Measurements from ENCODE around the gene TANGO6. TPM values are rescaled to one million over a fixed set of nuclear protein-coding genes. Genes with fewer than 3 reads are reported as not detected.
A peak's percentile ranks its signal among the peaks of the same experiment; 100 is the strongest.

The TANGO6 gene
- total RNA-seq, 1 donor from 2014 or later: 23.0 TPM

DNA sequence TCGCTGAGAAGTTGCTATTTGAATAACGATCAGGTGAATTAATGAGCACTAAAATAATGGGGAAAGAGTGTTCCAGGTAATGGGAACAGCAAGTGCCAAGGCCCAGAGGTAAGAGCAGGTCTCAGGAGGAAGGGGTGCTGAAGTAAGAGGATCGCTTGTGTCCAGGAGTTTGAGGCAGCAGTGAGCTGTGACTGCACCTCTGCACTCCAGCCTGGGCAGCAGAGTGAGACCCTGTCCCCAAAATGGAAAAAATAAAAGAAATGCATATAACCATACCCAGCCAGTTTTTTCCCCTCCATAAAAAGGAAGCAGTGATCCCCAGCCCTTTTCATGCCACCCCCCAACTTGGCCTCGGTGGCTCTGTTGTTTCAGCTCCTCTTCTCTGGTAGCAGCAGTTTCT is 245.4 kb downstream of the TANGO6 start:
- DNase-seq (ENCODE audit: low spot score): no peak

DNA sequence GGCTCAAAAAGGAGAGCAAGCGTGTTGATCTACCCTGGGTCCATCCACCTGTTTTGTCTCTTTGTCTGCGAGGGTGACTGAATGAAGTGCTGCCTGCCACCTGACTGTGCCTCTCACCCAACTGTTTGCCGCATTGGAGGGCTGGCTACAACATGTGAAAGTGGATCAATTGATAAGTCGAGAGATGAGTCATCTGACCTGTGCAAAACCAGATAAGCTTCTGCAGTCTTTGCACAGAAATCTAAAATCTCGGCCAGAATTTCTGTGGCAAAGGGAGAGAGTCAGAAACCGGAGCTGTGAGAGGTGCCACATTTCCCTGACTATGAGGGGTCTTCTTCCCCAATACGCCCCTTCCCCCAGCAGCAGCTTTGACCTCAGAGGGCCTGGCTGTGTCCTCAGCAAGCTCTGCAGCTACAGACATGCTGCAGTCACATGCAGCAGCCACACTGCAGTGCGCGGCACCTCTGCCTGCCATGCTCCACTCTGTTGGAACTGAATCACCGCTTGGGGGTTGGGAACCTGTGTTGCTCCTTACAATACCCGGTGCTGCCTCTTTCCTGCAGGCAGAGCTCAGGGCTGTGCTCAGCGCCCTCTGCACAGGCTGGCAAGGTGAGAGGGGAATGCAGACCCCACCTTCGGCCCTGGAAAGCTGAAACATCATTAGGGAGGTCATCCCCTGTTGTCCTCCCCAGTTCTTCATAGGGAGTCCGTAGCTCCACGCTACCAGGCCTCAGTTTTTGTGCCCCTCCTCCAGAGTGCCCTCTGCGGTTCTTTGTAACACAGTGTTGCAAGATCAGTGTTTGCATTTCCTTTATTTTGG is 246.0 kb downstream of the TANGO6 start:
- DNase-seq (ENCODE audit: low spot score): no peak

DNA sequence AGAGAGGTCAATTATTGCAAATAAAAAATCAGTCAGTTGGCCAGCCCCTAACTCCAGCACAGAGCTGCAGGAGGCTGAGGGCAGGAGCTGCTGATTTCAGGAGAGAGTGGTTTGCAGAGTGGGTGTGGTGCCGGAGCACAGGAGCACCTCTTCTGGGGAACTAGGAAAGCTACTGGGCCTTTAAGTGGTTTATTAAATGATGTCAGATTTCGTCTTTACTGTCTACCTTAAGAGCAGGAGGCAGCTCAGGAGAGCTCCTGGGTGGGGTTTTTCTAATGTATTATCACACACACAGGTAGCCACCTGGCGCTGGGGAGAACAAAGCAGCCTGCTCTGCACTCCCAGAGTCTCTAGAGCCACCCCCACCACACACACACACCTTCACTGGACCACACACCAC is 250.6 kb downstream of the TANGO6 start:
- DNase-seq (ENCODE audit: low spot score): no peak

DNA sequence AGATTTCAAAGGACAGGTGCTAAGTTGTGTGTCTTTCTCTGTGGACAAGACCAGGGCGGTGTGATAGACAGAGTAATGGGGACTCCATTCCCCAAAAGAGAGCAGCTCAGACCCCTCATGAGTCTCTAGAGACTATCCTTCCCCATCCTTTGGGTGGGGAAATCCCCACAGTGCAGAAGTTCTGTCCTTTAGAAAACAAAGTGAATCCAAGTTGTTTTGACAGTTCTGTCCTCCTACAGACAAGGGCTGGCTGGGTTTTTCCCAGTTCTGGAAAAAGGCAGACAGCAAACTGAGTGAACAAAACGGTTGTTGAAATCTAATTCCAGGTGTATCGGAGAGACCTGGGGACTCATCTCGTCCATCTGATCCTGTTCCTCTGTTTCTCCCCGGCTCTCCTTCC is 251.2 kb downstream of the TANGO6 start:
- DNase-seq (ENCODE audit: low spot score): no peak

DNA sequence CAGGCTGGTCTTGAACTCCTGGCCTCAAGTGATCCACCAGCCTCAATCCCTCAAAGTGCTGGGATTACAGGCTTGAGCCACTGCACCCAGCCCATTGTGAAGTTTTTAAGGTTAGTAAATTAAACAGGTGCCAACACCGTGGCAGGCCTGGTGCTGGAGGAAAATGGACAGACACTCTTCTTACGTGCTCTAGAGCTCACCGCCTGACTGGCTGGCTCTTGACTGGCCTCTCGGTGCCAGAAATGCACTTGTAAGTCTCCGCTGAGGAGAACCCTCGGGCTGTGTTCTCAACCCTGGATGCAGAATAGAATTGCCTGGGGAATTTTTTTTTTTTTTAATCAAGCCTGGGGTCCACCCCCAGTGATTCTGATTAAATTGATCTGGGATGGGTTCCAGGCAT is 251.9 kb downstream of the TANGO6 start:
- DNase-seq (ENCODE audit: low spot score): no peak

DNA sequence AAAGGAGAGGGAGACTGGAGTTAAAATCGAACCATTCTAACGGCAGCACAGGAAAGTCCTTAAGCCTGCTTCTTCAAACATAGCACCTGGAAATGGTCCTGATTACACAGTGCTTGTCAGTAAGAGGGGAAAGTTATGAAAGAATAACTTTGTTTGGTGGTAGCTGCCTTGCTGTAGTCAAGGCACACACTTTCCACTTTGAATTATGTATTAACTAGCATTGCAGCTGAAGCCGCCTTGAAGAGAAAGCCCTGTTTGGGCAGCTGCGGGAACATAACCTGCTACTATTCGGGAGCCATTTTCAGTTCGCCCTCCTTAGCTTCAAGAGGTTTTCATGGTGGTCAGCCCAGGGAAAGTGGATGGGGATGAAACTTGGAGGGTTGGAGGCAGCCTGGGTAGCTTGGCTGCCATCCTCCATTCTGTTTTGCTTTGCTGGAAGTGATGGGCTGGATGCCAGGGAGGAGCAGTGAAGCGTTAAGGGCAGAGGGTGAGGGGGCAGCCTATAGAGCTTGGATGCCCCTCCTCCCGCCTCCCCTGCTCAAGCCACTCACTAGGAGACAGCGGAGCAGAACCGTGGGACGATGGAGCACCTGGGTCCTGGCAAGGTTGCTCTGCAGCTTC is 256.9 kb downstream of the TANGO6 start:
- DNase-seq (ENCODE audit: low spot score): no peak

DNA sequence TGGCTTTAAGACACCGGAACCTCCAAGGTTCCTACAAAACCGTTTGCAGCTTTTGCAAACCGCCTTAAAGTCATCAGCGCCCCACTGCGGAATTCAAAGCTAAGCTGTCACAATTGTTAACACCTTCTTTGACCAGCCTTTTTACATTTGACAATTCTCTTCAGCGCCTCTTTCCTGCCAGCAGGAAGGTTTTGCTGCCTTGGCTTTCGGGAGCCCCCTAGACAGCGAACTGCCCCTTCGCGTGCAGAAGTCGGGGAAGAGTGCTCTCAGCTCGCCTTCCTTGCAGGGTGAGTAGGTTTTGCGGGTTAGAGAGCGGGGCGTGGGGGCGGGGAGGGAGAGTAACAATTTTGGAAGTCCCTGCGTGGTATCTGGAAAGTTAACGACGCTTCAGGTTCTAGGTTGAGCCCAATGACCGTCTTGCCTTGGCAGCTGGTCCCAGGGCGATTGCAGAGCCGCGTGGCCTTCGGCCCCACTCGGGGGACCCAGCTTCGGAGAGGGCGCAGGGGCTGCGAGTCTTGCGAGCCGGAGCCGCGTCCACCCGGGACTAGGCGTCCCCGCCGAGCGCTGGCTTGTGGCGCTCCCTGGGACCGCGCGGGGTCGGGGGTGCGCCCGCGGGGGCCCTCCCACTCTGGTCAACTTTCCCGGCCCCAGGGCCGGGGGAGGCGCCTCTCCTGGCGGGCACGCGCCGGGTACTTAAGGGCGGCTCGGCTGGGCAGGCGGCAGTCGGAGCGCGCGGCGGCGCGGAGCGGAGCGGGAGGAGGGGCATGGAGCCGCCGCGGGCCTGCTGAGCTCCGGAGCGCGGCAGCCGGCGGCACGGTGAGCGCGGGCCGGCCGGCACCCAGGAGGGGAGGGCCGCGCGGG is 262.4 kb downstream of the TANGO6 start, which contains the start of gene HAS3:
HAS3 (plus strand) TSS at position 153 of the 861 bp plus-strand sequence. CDS start 3,743 bp downstream, outside the sequence.
- DNase-seq (ENCODE audit: low spot score): no peak

DNA sequence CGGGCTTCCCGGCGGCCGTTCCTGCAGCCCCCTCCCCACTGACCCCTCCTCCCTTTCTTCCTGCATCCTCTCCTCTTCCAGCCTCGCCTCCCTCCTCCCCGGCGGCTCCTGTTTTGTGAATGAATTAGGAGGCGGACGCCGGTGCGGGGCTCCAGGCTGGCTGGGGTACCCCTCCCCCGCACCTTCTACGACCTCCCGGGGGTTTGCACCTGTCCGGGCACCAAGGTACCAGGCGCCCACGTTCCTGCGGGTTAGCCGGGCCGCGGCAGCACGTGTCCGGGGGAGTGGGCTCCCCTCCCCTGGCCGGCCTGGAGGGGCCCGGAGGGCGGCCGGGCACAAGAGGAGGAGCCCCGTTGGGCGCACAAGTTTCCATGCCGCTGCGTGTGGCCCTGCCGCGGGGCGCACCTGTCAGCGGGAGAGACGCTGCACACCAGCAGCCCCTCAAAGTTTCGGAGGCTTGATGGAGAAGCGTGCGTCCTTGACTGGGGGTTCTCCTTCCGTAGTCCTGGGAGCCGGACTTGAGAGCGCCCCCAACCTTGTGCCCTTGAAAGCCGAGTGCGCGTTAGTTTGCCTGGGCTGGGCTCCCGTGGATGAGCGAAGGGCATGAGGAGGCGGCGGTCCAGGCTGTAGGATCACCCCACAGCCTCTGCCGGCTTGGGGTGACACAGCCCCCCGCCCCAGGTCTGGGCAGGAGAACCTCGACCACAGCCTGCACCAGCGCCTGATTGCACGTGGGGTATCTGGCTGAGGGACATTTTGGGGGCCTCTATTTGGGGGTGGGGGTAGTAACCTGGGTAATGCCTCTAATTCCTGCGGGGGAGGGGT is 263.4 kb downstream of the TANGO6 start:
- DNase-seq (ENCODE audit: low spot score): no peak

DNA sequence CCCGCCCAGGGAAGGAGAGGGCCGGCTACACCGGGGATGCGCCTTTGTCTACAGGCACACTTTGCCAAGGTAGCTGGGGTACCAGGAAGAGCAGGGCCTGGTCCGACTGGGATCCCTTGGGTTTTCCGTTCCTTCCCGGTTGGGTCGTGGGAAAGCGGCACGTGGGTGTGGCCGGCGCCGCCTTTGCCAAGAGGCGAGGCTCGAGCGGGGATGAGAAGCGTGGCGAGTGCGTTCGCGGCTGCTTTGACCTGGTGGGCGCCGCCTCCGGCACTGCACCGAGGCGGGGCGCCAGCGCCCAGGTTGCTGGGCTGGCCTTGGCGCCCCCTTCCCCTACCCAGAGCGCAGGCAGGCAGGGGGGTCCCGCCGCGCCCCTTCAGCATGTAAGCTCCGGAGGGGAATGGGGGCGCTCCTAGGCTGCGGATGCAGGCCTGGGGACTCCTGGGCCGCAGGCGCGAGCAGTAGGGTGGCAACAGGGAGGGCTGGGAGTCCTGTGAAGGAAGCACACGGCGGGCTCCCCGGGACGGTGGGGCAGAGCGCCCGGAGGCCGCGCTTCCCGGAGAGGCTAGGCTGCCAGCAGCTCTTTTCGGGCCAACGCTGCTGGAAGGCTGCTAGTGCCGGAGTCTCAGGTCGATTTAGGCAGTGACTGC is 264.1 kb downstream of the TANGO6 start:
- DNase-seq (ENCODE audit: low spot score): no peak

DNA sequence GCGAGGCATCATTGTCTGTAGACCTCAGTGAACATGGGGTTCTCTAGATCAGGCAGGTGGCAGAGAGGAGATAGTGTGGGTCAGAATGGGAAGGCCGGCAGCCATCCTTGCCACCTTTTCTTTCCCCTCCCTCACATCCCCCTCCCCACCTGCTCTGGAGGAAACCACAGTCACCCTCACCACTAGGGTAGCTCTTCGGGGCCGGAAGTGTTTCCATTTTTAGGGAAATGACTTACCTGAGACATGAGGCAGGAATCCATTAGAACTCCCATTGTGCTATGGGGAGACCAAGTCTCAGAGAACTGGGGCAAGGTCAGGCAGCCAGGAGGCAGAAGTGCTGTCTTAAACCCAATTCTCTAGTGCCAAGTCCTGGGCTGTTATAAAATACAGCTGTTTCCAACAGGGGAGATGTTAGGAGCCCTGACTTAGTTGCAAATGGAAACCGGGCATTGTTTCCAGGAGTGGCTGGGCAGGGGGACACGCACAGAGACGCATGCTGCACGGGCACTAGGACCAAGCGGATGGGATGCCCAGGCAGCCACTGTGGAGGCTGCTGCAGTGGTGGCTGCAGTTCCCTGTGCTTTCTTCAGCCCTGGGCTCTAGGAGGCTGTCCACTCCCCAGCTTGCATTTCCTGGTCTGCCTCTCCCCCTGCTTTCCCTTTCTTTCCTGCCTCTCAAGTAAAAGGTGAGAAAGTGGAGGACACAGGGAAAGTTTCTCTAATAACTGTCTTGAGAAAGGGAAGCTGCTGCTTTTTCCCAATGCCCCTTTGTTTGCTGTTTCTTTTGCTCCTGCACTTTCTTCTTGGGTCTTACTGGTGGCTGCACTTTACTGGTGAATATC is 265.0 kb downstream of the TANGO6 start:
- DNase-seq (ENCODE audit: low spot score): no peak

DNA sequence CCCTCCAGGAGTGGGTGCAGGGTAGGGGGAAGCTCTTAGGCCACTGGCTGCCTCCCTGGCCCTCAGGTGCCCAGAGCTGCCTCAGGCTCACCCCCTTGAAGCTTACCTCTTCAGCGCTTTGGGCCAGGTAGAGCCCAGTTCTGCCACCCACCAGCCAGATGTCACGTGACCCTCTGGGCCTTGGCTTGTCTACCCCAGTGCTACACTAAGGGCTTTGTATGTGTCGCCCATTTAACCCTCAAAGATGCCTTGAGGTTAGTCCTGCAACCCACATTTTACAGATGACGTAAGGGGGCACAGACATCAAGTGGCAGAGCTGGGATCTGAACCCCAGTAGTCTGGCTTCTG is 265.5 kb downstream of the TANGO6 start:
- DNase-seq (ENCODE audit: low spot score): no peak

DNA sequence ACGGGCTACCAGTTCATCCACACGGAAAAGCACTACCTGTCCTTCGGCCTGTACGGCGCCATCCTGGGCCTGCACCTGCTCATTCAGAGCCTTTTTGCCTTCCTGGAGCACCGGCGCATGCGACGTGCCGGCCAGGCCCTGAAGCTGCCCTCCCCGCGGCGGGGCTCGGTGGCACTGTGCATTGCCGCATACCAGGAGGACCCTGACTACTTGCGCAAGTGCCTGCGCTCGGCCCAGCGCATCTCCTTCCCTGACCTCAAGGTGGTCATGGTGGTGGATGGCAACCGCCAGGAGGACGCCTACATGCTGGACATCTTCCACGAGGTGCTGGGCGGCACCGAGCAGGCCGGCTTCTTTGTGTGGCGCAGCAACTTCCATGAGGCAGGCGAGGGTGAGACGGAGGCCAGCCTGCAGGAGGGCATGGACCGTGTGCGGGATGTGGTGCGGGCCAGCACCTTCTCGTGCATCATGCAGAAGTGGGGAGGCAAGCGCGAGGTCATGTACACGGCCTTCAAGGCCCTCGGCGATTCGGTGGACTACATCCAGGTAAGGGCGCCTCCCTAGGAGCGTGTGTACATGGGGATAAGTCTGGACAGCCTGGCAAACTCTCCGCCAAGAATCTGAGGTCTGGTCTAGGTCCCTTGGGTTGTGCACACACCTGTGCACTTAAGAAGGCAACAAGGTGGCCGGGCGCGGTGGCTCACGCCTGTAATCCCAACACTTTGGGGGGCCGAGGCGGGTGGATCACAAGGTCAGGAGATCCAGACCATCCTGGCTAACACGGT is 266.3 kb downstream of the TANGO6 start:
- no peak for DNase-seq (ENCODE audit: low spot score)

DNA sequence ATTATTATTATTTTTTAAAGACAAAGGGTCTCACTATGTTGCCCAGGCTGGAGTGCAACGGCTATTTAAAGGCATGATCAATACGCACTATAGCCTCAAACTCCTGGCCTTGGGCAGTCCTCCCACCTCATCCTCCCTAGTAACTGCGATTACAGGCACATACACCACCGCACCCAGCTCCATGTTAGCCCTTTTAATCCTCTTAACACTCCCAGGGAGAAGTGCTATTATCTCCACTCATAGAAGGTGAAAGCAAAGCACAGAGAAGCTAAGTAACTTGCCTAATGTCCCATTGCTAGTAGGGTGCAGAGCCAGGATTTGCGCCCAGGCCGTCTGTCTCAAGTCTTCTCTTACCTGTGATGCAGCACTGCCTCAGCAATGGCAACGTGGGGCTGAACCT is 267.1 kb downstream of the TANGO6 start:
- DNase-seq (ENCODE audit: low spot score): no peak

DNA sequence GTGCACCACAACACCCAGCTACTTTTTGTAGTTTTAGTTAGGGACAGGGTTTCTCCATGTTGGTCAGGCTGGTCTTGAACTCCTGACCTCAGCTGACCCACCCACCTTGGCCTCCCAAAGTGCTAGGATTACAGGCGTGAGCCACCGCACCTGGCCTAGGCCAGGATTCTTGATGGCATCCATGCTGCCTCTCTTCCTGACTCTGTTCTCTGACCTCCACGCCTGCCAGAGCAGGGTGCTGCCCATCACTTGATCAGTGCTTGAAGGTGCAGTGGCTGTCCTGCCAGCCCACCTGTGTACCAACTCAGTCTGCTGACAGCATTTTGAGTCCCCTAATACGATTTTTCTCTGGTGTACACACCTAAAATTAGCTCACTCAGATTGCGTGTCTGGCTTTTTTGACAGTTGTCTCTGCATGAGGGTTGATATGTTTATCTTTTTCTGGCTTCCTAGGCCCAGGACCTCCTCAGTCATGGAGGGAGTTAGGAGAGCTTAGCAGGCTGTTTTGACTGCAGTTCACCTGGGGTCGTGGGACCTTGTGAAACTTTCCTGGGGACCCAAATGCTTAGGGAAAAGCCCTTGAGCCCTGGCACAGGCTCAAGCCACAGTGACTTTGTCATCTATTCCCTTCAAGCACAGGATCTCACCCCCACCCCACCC is 268.0 kb downstream of the TANGO6 start:
- DNase-seq (ENCODE audit: low spot score): no peak

DNA sequence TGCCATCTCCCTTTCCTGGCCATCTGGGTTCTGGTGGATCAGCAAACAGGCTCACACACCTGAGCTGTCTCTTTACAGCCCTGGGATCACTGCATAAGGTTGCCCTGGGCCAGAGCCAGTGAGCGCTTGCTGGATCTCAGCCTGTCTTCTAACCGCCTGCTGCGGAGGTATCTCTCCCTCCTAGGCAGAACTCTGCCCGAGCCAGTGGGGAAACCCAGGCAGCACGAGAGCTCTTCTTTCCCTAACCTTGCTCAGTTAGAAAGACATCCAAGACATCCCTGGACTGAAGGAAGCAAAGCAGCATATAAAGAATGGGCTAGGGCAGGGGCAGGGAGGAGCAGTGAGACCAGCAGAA is 268.5 kb downstream of the TANGO6 start:
- no peak for DNase-seq (ENCODE audit: low spot score)

DNA sequence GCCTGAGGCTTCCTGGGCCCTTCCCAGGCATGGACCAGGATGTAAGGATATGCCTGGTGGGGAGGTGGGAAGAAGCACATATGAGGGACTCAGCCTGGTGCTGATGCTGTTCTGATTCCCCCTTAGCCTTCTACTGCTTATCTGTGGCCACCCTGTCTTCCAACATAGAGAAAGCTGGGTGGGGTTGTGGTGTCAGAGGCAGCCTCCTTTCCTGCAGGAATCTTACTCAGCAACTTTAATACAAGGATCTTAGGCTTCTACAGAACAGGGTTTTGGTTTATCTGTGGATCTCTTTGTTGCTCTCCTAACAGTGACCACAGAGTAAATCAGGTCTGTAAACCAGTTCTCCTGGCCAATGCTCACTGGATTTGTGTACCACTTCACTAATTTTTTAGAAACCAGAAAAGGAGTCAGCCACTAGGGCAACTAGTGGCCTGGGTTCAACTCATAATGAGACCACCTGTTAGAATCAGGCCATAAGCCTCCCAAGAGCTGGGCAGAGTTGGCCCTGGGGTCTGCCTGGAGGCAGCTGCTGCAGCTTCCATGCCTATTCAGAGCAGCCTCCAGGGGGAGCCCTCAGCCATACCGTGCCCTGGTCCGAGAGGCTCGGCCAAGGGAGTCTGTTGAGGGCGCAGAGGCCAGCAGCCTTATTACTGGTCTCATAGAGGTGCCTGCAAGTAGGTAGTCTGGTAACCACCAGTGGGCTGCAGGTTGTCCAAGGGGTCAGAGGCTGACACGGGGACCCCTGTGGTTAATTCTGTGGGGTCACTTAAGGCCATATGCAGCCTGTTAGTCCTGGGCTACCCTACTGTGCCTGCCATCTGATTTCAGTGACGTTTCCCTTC is 269.2 kb downstream of the TANGO6 start:
- peak; percentile 90 for DNase-seq (ENCODE audit: low spot score)

DNA sequence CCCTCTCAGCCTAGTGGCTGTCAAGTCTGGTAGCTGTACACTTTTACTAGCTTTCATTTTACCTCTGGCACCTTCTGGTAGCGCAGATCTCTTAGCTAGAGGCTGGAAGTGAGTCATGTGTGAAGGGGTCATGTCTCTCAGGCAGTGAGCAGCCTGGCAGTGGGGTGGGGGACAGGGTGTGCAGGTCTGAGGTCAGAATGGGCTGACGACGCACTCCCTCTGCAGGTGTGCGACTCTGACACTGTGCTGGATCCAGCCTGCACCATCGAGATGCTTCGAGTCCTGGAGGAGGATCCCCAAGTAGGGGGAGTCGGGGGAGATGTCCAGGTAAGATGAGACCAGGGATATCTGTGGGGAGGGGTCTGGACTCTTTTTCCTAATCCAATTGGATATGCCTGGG is 269.9 kb downstream of the TANGO6 start:
- DNase-seq (ENCODE audit: low spot score): peak; percentile 41
